ENCODE results near the gene AJAP1.

DNA sequence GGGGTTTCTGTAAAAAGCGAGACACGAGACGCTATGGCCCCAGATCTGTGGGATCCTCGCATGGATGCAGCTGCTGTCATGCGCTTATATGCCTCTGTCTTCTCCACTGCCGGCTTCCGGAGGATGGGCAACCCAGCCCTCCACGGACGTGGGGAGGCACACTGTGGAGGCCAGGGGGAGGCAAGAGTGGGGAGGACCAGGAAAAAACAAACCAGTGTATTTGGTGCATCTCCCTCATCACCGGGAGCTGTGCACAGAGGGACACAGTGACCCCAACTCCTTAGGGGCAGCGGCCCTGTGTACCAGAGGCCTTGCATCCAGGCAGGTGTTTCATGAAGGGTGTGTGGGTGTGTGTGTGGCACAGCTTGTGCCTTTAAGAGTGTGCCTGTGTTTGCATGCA, 95.0 kb downstream of the AJAP1 start:
- TF ChIP-seq POLR2A (IDR thresholded peaks at IDR 0.05; ENCODE audit: low read length) (no peak), GATA1 (IDR thresholded peaks at IDR 0.05; ENCODE audit: low read depth, low read length) (no peak)
